DMS53 treated with DMSO at 0.1 percent for 48 hours (cell line): Measurements from ENCODE around the gene GOLGB1.
"Not testable (repeated sequence)": the region's sequence is repeated elsewhere in the genome, so short reads cannot be mapped to it uniquely, and the experiment has no call there.

Experiments used
- DNase-seq: peaks from one replicate; lab custom pipeline; 2025; ENCODE audit not compliant: unreplicated experiment; lab: John Stamatoyannopoulos, UW

Gene GOLGB1

DNA sequence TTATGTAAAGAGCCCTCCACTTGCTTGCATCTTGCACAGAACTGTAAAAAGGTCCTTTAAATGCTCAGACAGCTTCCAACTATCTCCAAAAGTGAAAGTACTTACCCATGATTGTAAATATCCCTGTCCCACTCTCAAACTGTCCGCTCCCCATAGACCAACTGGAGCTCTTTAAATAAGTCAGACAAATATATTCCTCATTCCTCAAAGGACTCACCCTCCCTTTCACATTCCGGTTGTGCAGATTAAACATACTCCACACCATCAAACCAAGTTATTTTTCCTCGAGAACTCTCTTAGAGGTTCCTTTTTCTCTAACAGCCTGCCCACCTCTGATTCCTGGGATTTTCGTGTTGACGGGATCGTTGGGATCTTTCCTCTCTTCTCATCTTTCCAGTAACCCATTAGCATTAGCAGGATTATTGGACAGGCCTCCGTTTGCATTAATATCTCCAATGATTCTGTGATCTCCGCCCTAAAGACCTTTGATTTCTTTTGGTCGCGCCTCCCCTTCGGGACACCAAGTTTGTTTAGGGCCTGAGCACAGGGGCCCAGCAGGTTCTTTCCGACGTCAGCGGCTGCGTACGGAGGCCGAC is 763 bp downstream of the GOLGB1 start:
- DNase-seq, result no peak

DNA sequence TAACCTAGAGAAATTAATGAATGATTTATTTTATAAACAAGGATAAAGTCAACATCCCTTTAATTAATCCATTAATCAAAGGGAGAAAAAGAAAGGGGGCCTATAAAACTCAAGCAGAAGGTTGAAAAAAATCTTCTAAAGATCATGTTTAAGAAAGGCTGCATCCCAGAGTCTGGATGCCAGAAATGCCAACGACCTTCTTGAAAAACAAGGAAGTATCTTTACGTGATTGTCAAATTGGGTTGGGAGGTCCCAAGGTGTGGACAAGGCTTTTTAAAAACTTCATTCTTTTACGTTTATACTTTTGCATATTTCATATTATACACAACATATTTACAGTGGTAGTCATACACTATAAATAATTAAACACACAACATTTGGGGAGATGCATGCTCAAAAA is 1.6 kb downstream of the GOLGB1 start:
- no peak for DNase-seq

DNA sequence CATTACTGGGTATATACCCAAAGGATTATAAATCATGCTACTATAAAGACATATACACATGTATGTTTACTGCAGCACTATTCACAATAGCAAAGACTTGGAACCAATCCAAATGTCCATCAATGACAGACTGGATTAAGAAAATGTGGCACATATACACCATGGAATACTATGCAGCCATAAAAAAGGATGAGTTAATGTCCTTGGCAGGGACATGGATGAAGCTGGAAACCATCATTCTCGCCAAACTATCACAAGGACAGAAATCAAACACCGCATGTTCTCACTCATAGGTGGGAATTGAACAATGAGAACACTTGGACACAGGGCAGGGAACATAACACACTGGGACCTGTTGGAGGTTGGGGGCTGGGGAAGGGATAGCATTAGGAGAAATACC is 6.4 kb downstream of the GOLGB1 start:
- not testable (repeated sequence) for DNase-seq

DNA sequence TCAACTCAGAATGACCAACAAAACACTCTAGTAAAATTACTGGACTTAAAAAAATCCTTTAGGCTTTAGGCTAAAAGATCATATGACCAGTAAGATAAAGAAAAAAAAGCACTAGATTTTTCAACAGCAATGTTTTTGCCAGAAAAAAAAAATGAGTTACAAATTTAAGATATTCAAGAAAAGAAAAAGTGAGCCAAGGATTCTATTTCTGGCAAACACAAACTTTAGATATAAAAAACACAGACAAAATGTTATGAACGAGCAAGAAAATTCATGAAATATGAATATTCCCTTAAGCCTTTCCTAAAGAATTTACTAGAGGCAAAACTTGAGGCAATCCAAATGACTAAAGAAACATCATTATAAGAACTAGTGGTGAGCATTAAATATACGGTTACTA is 8.6 kb downstream of the GOLGB1 start:
- no peak for DNase-seq

DNA sequence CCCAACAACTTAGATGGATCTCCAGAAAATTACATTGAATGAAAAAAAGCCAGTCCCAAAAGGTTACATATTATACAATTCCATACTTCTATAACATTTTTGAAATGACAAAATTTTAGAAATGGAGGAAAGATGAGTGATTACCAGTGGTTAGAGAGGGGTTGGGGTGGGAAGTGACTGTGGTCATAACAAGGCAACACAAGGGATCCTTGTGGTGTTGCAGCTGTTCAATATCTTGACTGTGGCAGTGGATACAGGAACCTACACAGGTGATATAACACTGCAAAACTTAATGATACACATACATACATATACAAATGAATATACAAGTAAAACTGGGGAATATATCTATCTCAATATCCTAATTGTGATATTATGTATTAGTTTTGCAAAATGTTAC is 9.6 kb downstream of the GOLGB1 start:
- DNase-seq, result no peak

DNA sequence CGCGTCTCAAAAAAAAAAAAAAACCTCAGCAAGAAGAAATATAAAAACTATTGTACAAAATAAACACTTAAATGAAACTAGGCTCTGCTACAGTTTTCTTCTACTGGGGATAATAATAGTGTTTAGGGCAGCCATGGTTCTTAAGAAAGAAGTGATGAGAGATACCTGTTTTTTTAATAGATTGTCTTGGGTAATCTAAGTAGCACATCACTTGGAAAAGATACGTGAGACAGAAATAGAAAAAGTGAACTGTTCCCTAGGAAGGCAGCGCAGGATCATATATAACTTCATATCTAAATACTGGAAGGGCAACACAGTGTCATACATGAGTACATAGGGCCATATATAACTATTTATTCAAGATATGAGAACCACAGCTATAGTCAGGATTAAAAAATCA is 11.9 kb downstream of the GOLGB1 start:
- DNase-seq, result no peak

DNA sequence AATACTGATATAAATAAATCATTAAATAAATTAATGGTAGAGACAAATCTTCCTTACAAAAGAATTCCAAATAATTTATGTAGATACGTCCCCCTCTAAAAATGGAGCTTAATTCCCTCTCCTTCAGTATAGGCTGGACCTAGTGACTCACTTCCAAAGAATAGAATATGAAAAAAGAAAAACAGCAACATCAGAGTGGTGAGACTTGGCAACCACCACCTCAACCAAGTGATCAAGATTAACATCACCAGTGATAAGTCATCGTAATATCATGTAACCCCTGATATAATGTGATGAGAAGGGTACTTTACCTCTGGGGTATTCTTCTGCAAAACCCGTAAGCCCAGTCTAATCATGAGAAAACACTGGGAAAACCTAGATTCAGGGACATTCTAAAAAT is 13.4 kb downstream of the GOLGB1 start:
- DNase-seq, result no peak

DNA sequence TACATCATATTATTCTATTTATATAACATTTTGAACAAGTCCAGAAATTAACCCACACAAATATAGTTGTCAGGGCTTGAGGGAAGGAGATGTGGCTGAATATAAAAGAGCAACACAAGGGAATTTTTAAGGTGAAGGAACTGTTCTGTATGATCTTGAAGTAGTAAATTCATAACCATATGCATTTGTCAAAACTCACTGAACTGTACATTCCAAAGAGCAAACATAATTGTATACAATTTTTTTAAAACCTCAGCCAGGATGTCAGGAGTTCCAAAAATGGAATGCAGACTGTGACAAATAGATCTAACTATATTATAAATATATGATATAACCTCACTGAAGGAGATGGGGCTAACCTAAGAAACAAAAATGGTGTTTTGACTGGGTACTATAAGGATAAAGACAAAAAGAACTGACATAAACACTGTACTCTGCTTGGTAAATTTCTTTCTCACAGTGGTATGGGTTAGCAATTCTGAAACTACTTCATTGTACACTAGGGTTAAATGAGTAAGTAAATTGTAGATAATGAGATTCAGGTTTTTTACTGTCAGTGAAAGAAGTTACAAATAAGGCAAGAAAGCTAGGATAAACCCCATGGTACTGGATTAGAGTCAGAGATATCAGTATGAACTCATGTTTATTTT is 14.4 kb downstream of the GOLGB1 start:
- no peak for DNase-seq

DNA sequence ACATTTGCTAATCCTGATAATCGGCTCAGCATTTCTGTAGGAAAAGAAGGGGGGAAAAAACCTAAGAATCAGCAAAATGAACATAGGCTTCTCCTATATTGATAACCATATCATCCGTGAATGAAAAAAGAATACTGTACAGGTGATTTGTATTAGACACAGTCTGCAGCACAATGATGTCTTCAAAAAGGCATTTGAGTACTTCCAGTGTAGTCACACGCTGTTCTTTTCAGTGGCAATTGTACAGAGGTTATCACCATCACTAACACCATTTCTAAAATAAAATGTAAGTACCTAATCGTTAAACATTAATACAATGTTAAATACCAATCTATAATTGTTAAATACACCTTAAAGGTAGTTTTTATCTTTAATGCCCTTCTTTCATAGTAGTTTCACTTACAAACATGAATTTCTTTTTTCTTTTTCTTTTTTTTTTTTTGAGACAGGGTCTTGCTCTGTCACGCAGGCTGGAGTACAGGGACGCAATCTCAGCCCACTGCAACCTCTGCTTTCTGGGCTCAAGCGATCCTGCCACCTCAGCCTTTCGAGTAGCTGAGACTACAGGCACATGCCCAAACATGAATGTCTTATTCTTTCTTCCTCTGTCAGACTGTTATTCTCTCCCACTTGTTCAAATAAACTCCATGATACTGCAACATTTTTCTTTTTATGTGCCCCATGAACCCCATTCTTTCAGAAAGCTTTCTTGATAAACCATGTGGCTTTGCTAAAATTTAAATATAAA is 18.4 kb downstream of the GOLGB1 start:
- DNase-seq, result no peak

DNA sequence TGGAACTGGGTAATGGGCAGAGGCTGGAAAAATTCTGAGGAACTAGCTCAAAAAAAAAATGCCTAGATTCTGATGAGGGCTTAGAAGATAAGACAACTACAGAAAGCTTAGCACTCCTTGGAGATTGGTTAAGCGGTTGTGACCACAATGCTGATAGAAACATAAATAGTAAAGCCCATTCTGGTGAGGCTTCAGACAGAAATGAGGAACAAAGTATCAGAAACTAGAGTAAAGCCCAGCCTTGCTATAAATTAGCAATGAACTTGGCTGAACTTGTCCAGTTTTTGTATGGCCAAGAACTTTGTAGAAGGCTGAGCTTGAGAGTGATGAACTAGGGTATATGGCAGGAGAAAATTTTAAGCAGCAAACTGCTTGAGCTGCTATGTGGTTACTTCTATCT is 25.4 kb downstream of the GOLGB1 start:
- DNase-seq, result no peak

DNA sequence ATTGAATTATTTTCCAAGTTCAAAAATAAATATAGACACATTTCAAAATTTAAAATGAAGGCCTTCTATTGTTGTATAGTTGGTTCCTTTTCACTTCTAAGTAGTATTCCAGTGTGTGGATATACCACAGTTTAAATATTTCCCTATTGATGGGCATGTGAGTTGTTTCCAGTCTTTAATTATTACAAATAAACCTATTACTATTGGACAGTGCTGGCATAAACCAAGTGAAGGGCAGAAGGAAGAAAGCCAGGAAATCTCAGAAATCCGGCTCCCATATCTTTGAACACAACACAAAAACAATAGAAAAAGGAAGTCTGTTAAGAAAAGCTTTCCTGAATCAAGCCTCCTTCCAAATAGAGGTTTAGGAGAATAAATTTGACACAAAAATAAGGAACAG is 26.1 kb downstream of the GOLGB1 start:
- no peak for DNase-seq

DNA sequence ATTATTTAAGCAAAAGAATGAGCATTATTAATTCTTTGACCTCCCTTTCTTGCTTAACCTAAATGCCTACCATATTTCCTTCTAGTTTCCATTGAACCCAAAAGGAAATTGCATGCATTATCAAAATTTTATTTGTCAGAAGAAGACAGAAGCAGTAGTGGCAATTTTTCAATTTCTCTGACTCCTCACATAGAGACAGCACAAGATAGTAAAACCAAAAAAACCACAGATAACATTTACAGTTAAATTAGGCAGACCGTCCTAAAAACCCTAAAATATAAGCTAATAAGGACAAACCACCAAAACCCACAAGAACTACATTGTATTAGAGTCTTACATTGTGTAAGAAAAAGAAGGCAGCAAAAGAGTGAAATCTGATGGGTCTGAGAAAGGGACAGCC is 27.1 kb downstream of the GOLGB1 start:
- DNase-seq, result no peak

DNA sequence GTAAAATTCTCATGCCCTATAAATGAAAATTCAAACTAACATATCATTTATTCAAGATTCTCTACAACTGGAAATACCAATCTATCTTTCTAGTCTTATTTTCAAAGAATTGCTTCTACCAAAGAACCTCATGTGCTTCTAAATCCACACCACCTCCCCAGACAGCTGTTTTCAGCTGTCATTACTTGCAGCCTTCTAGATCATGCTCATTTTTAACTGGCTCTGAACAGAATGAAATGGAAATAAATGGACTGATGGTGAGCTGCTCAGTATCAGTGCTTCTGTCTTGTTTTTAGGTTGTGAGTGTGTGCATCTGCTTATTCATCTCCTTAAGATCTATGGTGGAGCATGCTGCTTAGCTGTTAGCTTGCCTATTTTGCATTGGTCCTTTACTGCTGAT is 29.4 kb downstream of the GOLGB1 start:
- no peak for DNase-seq

DNA sequence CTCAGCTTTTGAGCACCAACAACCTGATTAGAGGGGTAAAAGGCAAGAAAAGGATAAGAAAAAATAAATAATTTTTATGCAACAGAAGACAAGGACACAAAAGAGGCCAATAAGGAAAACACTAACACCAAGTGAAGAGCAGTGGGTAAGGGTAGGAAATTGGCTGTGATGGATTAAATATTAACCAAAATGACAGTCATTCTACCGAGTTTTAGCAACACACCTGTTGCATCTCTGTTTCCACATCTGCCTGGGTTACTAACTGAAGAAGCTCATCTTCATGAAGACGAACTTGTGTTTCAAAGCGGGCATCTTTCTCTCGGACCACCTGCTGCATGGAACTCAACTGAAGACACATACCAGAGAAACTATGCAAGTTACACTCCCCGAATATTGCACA is 30.1 kb downstream of the GOLGB1 start:
- DNase-seq, result peak; percentile 34

DNA sequence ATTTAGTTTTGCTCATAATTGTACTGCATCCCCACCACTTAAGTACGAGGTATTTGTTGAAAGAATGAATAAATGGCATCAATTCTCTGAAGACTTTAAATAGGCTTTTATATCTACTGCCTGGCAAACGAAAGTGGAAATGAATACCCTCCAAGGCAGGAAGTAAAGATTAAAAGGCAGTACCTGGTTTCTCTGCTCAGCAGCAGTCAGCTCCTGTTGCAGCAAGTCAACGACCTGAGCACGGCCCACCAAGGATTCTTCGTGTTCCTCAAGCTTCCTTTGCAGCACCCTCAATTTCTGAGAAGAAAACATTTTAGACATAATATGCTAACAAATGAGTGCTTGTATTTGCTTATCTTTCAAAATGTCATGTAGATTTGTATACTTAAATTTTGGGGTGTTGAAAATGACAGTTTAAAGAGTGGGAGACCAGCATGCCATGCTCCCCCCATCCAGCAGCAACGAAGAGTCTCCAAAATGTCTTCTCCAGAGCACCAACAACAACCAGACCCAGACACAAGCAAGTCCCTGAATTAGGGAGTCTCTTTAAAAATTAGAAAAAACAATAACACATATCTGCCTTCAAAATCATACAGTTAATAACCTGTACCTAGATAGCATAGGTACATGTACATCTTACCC is 31.2 kb downstream of the GOLGB1 start:
- DNase-seq, result no peak

DNA sequence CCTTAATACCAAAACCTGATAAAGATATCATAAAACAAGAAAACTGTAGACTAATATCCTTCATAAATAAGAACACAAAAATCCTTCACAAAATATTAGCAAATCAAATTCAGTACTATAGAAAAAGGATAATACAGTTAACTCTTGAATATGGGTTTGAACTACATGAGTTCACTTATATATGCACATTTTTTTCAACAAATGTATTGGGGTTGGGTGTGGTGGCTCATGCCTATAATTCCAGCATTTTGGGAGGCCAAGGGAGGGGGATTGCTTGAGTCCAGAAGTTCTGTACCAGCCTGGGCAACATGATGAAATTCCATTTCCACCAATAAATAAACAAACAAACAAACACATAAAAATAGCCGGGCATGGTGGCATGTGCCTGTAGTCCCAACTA is 39.2 kb downstream of the GOLGB1 start:
- no peak for DNase-seq

DNA sequence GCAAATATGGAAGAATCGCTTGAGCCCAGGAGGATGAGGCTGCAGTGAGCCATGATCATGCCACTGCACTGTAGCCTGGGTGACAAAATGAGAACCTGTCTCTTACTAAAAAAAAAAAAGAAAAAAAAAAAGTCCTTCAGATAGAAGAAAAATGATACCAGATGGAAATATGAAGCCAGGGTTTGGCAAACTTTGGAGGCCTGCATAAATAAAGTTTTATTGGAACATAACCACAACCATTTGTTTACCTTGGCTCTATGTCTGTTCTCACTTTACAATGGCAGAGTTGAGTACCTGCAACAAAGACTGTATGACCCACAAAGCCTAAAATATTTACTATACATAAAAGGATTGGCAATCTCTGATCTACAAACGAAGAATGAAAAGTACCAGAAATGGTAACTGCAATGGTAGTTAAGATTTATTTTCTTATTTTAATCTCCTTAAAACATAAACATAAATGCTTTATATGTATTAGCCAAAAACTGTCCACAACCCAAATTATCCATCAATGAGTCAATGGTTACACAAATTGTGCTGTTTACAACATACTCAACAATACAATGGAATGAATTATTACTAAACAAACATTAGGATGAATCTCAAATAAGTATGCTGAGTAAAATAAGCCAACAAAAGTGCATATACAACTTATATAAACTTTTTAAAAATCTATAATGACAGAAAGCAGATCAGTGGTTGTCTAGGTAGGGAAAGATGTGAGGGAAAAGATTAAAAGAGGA is 41.8 kb downstream of the GOLGB1 start:
- DNase-seq, result no peak

DNA sequence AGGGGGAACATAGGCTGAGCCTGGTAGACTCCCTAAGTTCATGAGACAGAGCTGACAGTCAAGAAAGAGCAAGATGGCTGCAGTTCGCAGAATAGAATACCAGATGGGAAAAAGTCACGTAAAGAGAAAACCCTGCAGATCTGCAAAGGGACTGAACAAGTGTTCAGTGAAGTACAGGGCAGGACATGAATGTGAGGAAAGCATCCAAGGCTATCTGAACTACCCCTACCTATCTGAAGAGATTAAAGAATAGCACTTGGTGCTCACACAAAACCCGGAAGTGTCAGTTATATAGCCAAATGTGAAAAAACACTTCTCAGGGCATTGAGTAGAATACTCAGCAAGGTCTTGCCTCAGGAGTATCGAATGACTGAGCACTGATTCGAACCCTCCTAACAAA is 44.0 kb downstream of the GOLGB1 start:
- DNase-seq, result no peak

DNA sequence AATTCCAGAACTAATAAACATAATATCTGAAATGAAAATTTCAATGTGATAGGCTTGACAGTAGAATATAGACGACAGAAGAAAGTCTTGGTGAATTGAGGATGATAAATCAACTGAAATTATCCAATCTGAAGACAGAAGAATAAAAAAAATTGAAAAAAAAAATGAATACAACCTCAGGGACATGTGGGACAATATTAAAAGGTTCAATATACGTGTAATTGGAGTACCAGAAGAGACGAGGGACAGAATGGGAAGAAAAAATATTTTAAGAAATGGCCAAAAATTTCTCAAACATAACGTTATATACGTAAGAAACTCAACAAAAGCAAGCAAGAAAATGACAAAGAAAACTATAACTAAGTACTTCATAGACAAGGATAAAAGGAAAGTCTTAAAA is 45.6 kb downstream of the GOLGB1 start:
- no peak for DNase-seq

DNA sequence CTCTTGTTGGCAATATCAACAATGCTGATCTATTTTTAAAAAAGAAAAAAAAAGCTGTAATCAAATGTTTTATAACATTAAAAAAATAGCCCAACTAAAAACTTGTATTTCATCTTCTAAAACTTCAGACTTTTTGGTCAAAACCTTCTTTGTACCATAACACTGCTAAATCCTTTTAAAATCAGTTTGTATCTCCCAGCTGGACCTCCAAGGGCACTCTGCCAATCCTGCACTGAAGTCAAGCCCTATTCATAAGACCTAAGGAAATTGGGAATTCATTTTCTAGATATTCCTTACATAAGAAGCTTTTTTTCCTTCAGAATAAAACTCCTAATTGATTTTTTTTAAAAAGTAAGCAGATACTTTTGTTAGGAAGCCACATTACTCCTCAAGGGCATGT is 50.6 kb downstream of the GOLGB1 start:
- DNase-seq, result no peak

DNA sequence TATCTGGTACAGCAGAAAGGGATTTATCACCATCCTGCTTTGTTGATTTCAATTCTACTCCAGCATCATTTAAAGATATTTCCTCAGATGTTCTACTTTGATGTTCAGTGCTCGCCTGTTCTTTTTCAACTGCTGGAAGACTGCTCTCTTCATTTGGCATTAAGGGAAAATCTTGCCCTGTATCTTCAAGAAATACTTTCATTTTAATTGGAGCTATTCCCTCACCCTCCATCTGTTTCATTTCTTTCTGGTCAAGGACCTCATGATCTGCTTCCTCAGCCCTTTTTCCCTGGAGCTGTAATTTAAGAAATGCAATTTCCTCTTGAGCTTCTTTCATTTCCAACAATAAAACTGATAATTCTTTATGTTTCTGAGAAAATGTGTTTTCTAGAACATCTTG is 51.1 kb downstream of the GOLGB1 start:
- DNase-seq, result no peak
